ENCODE results near the gene GINS3.

DNA sequence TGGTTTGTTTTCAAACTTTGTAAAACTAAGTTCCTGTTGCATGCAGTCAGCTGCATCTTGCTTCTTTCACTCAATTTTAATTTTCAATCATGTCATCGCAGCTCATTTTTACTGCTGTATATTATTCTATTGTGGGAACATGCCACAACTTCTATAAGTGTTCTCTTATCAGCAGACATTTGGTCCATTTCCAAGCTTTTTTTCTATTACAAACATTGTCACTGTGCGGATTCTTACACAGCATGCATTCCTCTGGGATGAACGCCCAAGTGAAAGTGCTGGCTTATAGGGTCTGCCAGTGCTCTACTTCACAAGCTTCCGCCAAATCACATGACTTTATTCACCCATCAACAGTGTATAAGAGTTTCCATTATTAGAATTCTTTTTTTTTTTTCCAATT is 22.7 kb downstream of the GINS3 start:
- TF ChIP-seq, protein P1, sequence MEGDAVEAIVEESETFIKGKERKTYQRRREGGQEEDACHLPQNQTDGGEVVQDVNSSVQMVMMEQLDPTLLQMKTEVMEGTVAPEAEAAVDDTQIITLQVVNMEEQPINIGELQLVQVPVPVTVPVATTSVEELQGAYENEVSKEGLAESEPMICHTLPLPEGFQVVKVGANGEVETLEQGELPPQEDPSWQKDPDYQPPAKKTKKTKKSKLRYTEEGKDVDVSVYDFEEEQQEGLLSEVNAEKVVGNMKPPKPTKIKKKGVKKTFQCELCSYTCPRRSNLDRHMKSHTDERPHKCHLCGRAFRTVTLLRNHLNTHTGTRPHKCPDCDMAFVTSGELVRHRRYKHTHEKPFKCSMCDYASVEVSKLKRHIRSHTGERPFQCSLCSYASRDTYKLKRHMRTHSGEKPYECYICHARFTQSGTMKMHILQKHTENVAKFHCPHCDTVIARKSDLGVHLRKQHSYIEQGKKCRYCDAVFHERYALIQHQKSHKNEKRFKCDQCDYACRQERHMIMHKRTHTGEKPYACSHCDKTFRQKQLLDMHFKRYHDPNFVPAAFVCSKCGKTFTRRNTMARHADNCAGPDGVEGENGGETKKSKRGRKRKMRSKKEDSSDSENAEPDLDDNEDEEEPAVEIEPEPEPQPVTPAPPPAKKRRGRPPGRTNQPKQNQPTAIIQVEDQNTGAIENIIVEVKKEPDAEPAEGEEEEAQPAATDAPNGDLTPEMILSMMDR (optimal IDR thresholded peaks at IDR 0.05 in 1 of 3, IDR thresholded peaks at IDR 0.05 in 1 of 3, conservative IDR thresholded peaks at IDR 0.05 in 1 of 3; ENCODE audit: extremely low read depth in 1 of 3, insufficient read depth in 2 of 3, low read length in 3 of 3), result no peak
- TF ChIP-seq EZH2 (IDR thresholded peaks at IDR 0.05; ENCODE audit: low read length), result no peak

Data from keratinocyte (primary cell).